Caco-2 (cell line): ENCODE results near the gene PTPRN2. TPM values are rescaled to one million over a fixed set of nuclear protein-coding genes. Genes with fewer than 3 reads are reported as not detected.

Source experiments
- BruUV-seq: library from RNA; stranded (reverse); fragments of 400-500 nt; replicated peaks from 2 replicates; lab custom pipeline; 2021; lab: Mats Ljungman, UMichigan
- CTCF ChIA-PET: fragments of 300-600 bp; sonication (Branson Sonifier 250); formaldehyde crosslinking; loops from one replicate; lab custom pipeline; 2022; ENCODE audit warnings: antibody characterized with exemption; lab: Charles Lee
- POLR2A ChIA-PET: fragments of 300-600 bp; sonication (Branson Sonifier 250); formaldehyde crosslinking; loops from one replicate; lab custom pipeline; 2022; ENCODE audit warnings: antibody characterized with exemption; lab: Charles Lee
- DNase-seq, 2 experiments: peaks; one replicate each; pipeline versions ENCODE4 v3.0.0 to v3.0.0-alpha.2; 2020 to 2022
- H3K27me3 ChIP-seq: replicated peaks from 2 replicates; pipeline ENCODE4 v1.6.0; 2011; ENCODE audit warnings: low read length; ENCODE audit not compliant: control insufficient read depth, insufficient read depth
- H3K36me3 ChIP-seq: 2 replicates; pipeline ENCODE4 v1.5.1; 2011; ENCODE audit warnings: low read length; ENCODE audit not compliant: control insufficient read depth, insufficient read depth
- H3K4me1 ChIP-seq: fragments of 250-450 bp; sonication (Bioruptor Pico); 2 replicates; pipeline ENCODE4 v1.5.1; 2020; ENCODE audit warnings: mild to moderate bottlenecking
- H3K4me3 ChIP-seq: 2 replicates; pipeline ENCODE4 v1.5.1; 2011; ENCODE audit warnings: low read depth, mild to moderate bottlenecking, control low read depth, low read length
- H3K9me3 ChIP-seq: fragments of 250-450 bp; sonication (Bioruptor Pico); 2 replicates; pipeline ENCODE4 v1.5.1; 2020; ENCODE audit warnings: mild to moderate bottlenecking, moderate library complexity
- H3K27ac Mint-ChIP-seq: one replicate; pipeline ENCODE4 v1.8.0; 2022; ENCODE audit warnings: mixed read lengths; ENCODE audit not compliant: unreplicated experiment
- H3K27me3 Mint-ChIP-seq: one replicate; pipeline ENCODE4 v1.8.0; 2022; ENCODE audit warnings: mixed read lengths; ENCODE audit not compliant: insufficient read depth, unreplicated experiment
- H3K36me3 Mint-ChIP-seq: one replicate; pipeline ENCODE4 v1.8.0; 2022; ENCODE audit warnings: mild to moderate bottlenecking, mixed read lengths; ENCODE audit not compliant: insufficient read depth, unreplicated experiment
- H3K4me1 Mint-ChIP-seq: one replicate; pipeline ENCODE4 v1.8.0; 2022; ENCODE audit warnings: low read depth, mixed read lengths; ENCODE audit not compliant: unreplicated experiment
- H3K4me3 Mint-ChIP-seq: one replicate; pipeline ENCODE4 v1.8.0; 2022; ENCODE audit warnings: mild to moderate bottlenecking, moderate library complexity, mixed read lengths; ENCODE audit not compliant: unreplicated experiment
- H3K9me3 Mint-ChIP-seq: one replicate; pipeline ENCODE4 v1.8.0; 2022; ENCODE audit warnings: mixed read lengths; ENCODE audit not compliant: unreplicated experiment
- CTCF ChIP-seq, 2 experiments: fragments of 200-600 bp in 1 of 2; IDR thresholded peaks; 1 replicate in 1 of 2; 2 replicates in 1 of 2; pipeline versions ENCODE4 v1.5.1 to v1.8.0; 2011 to 2022; ENCODE audit warnings: antibody characterized with exemption in 1 of 2, control low read depth in 1 of 2, inconsistent platforms in 1 of 2, low read depth in 1 of 2, low read length in 1 of 2, mild to moderate bottlenecking in 1 of 2, moderate library complexity in 1 of 2; ENCODE audit not compliant: insufficient read depth in 1 of 2, severe bottlenecking in 1 of 2, unreplicated experiment in 1 of 2
- intact Hi-C: fragments of 100-400 bp; cut with micrococcal nuclease; formaldehyde crosslinking; loops from one replicate; pipeline ENCODE4 v1.10.0; 2022; ENCODE audit not compliant: unreplicated experiment
- total RNA-seq: library from RNA; stranded (reverse); gene quantifications from 2 replicates; pipeline ENCODE4 v1.2.3, GENCODE V29; 2022

PTPRN2 gene
- total RNA-seq, 1 experiment from 2014 or later: 1.4 TPM

DNA sequence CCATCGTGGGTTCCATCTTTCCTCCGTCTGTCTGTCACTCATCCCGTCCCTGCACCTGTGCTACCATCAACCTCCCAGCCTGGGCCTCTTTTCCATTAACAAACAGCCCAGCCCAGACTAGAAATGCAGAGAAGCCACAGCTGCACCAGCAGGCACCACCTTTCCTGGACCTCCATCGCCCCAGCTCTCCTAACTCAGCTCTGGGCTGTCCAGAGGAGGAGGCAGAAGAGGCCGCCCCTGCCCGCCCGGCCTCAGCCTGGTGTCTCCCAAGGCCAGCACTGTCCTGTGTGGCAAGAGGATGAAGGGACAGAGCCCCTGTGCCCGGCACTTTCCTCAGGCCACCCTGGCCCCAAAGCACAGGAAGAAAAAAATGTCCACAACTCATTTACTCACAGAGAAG lies 225.6 kb downstream of the PTPRN2 start:
- Histone ChIP-seq H3K36me3 (no peaks in the 10 kb centered on the region), H3K9me3 (no peaks in the 10 kb centered on the region), H3K4me3 (no peak overlapping the region), H3K27me3 (no peaks in the 10 kb centered on the region), H3K4me1 (no peaks in the 10 kb centered on the region)
- no peaks in the 10 kb centered on the region for H3K27me3 Mint-ChIP-seq
- POLR2A ChIA-PET: no interaction called here
- no peaks in the 10 kb centered on the region for H3K4me1 Mint-ChIP-seq
- BruUV-seq: no TSS peak
- peaks cover 10% of the 10 kb centered on the region for H3K36me3 Mint-ChIP-seq
- no peak overlapping the region for H3K27ac Mint-ChIP-seq
- H3K9me3 Mint-ChIP-seq: peaks cover 14% of the 10 kb centered on the region
- DNase-seq: peak in 1 of 2 experiments; percentile 9
- H3K4me3 Mint-ChIP-seq: no peak overlapping the region
- no peak for TF ChIP-seq CTCF (IDR thresholded peaks at IDR 0.05; ENCODE audit: insufficient read depth in 1 of 2, low read depth in 1 of 2, low read length in 1 of 2, severe bottlenecking in 1 of 2, unreplicated experiment in 1 of 2)
- intact Hi-C loops: no loop called here
- CTCF ChIA-PET: no interaction called here

GRCh38 chr7:158361326-158361946 lies 226.2 kb downstream of the PTPRN2 start:
- no peaks in the 10 kb centered on the region for H3K9me3 ChIP-seq

GRCh38 chr7:158358926-158359645 lies 228.5 kb downstream of the PTPRN2 start:
- Mint-ChIP-seq H3K27ac (no peak overlapping the region), H3K4me3 (no peak overlapping the region), H3K36me3 (peaks cover 10% of the 10 kb centered on the region), H3K9me3 (peaks cover 26% of the 10 kb centered on the region), H3K4me1 (no peaks in the 10 kb centered on the region), H3K27me3 (no peaks in the 10 kb centered on the region)
- no peaks in the 10 kb centered on the region for H3K36me3 ChIP-seq
- no peaks in the 10 kb centered on the region for H3K27me3 ChIP-seq
- intact Hi-C loops: no loop called here
- ChIA-PET CTCF (no interaction called here), POLR2A (no interaction called here)
- no peak for TF ChIP-seq CTCF (IDR thresholded peaks at IDR 0.05; ENCODE audit: insufficient read depth in 1 of 2, low read depth in 1 of 2, low read length in 1 of 2, severe bottlenecking in 1 of 2, unreplicated experiment in 1 of 2)
- no peaks in the 10 kb centered on the region for H3K4me1 ChIP-seq
- no peaks in the 10 kb centered on the region for H3K9me3 ChIP-seq
- DNase-seq: peak in 1 of 2 experiments; percentile 6
- H3K4me3 ChIP-seq: no peak overlapping the region
- BruUV-seq: no TSS peak

More at GRCh38 chr7:158361326-158361946, 226.2 kb downstream of the PTPRN2 start:
- no peak for TF ChIP-seq CTCF (IDR thresholded peaks at IDR 0.05; ENCODE audit: insufficient read depth in 1 of 2, low read depth in 1 of 2, low read length in 1 of 2, severe bottlenecking in 1 of 2, unreplicated experiment in 1 of 2)
- Histone ChIP-seq H3K27me3 (no peaks in the 10 kb centered on the region), H3K4me1 (no peaks in the 10 kb centered on the region), H3K4me3 (no peak overlapping the region), H3K36me3 (no peaks in the 10 kb centered on the region)
- BruUV-seq: no TSS peak
- CTCF ChIA-PET: no interaction called here
- intact Hi-C loops: no loop called here
- Mint-ChIP-seq H3K4me1 (no peaks in the 10 kb centered on the region), H3K36me3 (peaks cover 10% of the 10 kb centered on the region), H3K4me3 (no peak overlapping the region), H3K27me3 (no peaks in the 10 kb centered on the region), H3K9me3 (peaks cover 20% of the 10 kb centered on the region), H3K27ac (no peak overlapping the region)
- POLR2A ChIA-PET: no interaction called here
- peak in 1 of 2 experiments; percentile 26 for DNase-seq
